NCI-H2171 (cell line): ENCODE data around the gene TRAPPC13.
"Not testable (repeated sequence)": the region's sequence is repeated elsewhere in the genome, so short reads cannot be mapped to it uniquely, and the experiment has no call there.

Experiments
- DNase-seq: peaks from one replicate; lab custom pipeline; 2025; lab: John Stamatoyannopoulos, UW

TRAPPC13 gene

GRCh38 chr5:65624571-65625555 is at the start of gene TRAPPC13, which contains the start of gene SHLD3:
TSS of gene TRAPPC13 (plus strand) at chr5:65625027. CDS start at chr5:65625061, 34 bp downstream.
TSS of gene SHLD3 (plus strand) at chr5:65625027. CDS start at chr5:65629588, 4,561 bp downstream.
- DNase-seq: peak; percentile 62

- no peak for DNase-seq
These were observed 47.7 kb upstream of the TRAPPC13 start for GRCh38 chr5:65577141-65577540.

- DNase-seq: no peak
These were observed 36.1 kb upstream of the TRAPPC13 start for GRCh38 chr5:65588694-65589093.

- not testable (repeated sequence) for DNase-seq
These were observed 23.1 kb upstream of the TRAPPC13 start for GRCh38 chr5:65601761-65602160.

- DNase-seq: no peak
These were observed 13.3 kb upstream of the TRAPPC13 start for GRCh38 chr5:65611524-65611923.

GRCh38 chr5:65612298-65612907 is 12.4 kb upstream of the TRAPPC13 start:
- DNase-seq: no peak

GRCh38 chr5:65620021-65620420 is 4.8 kb upstream of the TRAPPC13 start:
- DNase-seq: no peak

- not testable (repeated sequence) for DNase-seq
These were observed 2.9 kb upstream of the TRAPPC13 start for GRCh38 chr5:65621961-65622360.

- no peak for DNase-seq
These were observed 1.3 kb upstream of the TRAPPC13 start for GRCh38 chr5:65623482-65623881.

- peak; percentile 63 for DNase-seq
These were observed 729 bp upstream of the TRAPPC13 start, which contains the start of gene TRIM23 for GRCh38 chr5:65624025-65624570. TSS of gene TRIM23 (minus strand) at chr5:65624333. CDS start at chr5:65624274, 59 bp downstream.

- no peak for DNase-seq
These were observed 916 bp downstream of the TRAPPC13 start for GRCh38 chr5:65625743-65626142.

- DNase-seq: no peak
These were observed 6.2 kb downstream of the TRAPPC13 start for GRCh38 chr5:65630981-65631380.

- DNase-seq: no peak
These were observed 15.4 kb downstream of the TRAPPC13 start for GRCh38 chr5:65640240-65640639.

- DNase-seq: no peak
These were observed 22.1 kb downstream of the TRAPPC13 start for GRCh38 chr5:65646938-65647337.

- DNase-seq: no peak
These were observed 23.1 kb downstream of the TRAPPC13 start for GRCh38 chr5:65647941-65648340.

- DNase-seq: no peak
These were observed 26.3 kb downstream of the TRAPPC13 start for GRCh38 chr5:65651144-65651543.

GRCh38 chr5:65654713-65655112 is 29.9 kb downstream of the TRAPPC13 start:
- no peak for DNase-seq

GRCh38 chr5:65663804-65664521 is 39.1 kb downstream of the TRAPPC13 start:
- DNase-seq: no peak

GRCh38 chr5:65668696-65669095 is 43.9 kb downstream of the TRAPPC13 start:
- DNase-seq: no peak

GRCh38 chr5:65672796-65673195 is 48.0 kb downstream of the TRAPPC13 start:
- DNase-seq: no peak

GRCh38 chr5:65674749-65675148 is 49.9 kb downstream of the TRAPPC13 start:
- DNase-seq: no peak

- DNase-seq: not testable (repeated sequence)
These were observed 51.2 kb downstream of the TRAPPC13 start for GRCh38 chr5:65676056-65676455.
